HG02973 (cell line): ENCODE measurements around the gene FREM2.

ENCODE experiments used
- ATAC-seq: cut with Tn5 transposase; IDR thresholded peaks from one replicate; pipeline ENCODE4 v1.9.1; 2021; ENCODE audit warnings: moderate library complexity; ENCODE audit not compliant: unreplicated experiment

FREM2 gene

GRCh38 chr13:38685431-38685830, 1.4 kb upstream of the FREM2 start:
- no peak for ATAC-seq

GRCh38 chr13:38685974-38686576, 802 bp upstream of the FREM2 start:
- no peak for ATAC-seq

- ATAC-seq, result no peak
Measured at GRCh38 chr13:38687246-38688229, 661 bp downstream of the FREM2 start.

GRCh38 chr13:38688674-38689073, 1.8 kb downstream of the FREM2 start:
- no peak for ATAC-seq

GRCh38 chr13:38690231-38690630, 3.4 kb downstream of the FREM2 start:
- no peak for ATAC-seq

GRCh38 chr13:38693168-38693567, 6.3 kb downstream of the FREM2 start:
- no peak for ATAC-seq

GRCh38 chr13:38693641-38694040, 6.8 kb downstream of the FREM2 start:
- no peak for ATAC-seq

- no peak for ATAC-seq
Measured at GRCh38 chr13:38697197-38697596, 10.3 kb downstream of the FREM2 start.

- no peak for ATAC-seq
Measured at GRCh38 chr13:38697628-38698333, 10.9 kb downstream of the FREM2 start.

- no peak for ATAC-seq
Measured at GRCh38 chr13:38700051-38700450, 13.2 kb downstream of the FREM2 start.

- no peak for ATAC-seq
Measured at GRCh38 chr13:38702669-38703068, 15.8 kb downstream of the FREM2 start.

- no peak for ATAC-seq
Measured at GRCh38 chr13:38703255-38703654, 16.4 kb downstream of the FREM2 start.

GRCh38 chr13:38705365-38705764, 18.5 kb downstream of the FREM2 start:
- no peak for ATAC-seq

GRCh38 chr13:38707460-38707859, 20.6 kb downstream of the FREM2 start:
- ATAC-seq, result no peak

- no peak for ATAC-seq
Measured at GRCh38 chr13:38713046-38713445, 26.2 kb downstream of the FREM2 start.

GRCh38 chr13:38718374-38718773, 31.5 kb downstream of the FREM2 start:
- no peak for ATAC-seq

GRCh38 chr13:38730332-38730731, 43.5 kb downstream of the FREM2 start:
- ATAC-seq, result no peak

GRCh38 chr13:38733146-38733545, 46.3 kb downstream of the FREM2 start:
- ATAC-seq, result no peak

GRCh38 chr13:38735665-38736440, 49.0 kb downstream of the FREM2 start:
- no peak for ATAC-seq

GRCh38 chr13:38743466-38743865, 56.6 kb downstream of the FREM2 start:
- ATAC-seq, result no peak

- no peak for ATAC-seq
Measured at GRCh38 chr13:38752686-38753085, 65.8 kb downstream of the FREM2 start.
